Spinal cord (tissue), 10 donors: ENCODE measurements around the gene TBC1D13. TPM values are rescaled to one million over a fixed set of nuclear protein-coding genes. Genes with fewer than 3 reads are reported as not detected.
"Not testable (repeated sequence)": the region's sequence is repeated elsewhere in the genome, so short reads cannot be mapped to it uniquely, and the experiment has no call there.

Experiments used
- DNase-seq, 6 donors: peaks; one replicate each; pipeline versions ENCODE4 v3.0.0 to v3.0.0-alpha.2; 2013 to 2015; ENCODE audit warnings: low spot score in 6 of 6, low read depth in 4 of 6
- H3K27ac ChIP-seq: one replicate; pipeline ENCODE4 v1.5.1; 2013; ENCODE audit warnings: low read depth, low read length, control low read depth
- H3K27me3 ChIP-seq: one replicate; pipeline ENCODE4 v1.6.1; 2013; ENCODE audit warnings: low read length; ENCODE audit not compliant: control insufficient read depth, insufficient read depth
- H3K36me3 ChIP-seq: one replicate; pipeline ENCODE4 v1.6.1; 2013; ENCODE audit warnings: low read length; ENCODE audit not compliant: control insufficient read depth, insufficient read depth
- H3K4me1 ChIP-seq: one replicate; pipeline ENCODE4 v1.6.1; 2013; ENCODE audit warnings: low read length; ENCODE audit not compliant: control insufficient read depth, insufficient read depth
- H3K4me3 ChIP-seq: one replicate; pipeline ENCODE4 v1.5.1; 2013; ENCODE audit warnings: low read depth, low read length, control low read depth
- H3K9me3 ChIP-seq: one replicate; pipeline ENCODE4 v1.6.1; 2013; ENCODE audit warnings: low read length; ENCODE audit not compliant: control insufficient read depth, insufficient read depth
- WGBS: methylation state at CpG from one replicate; pipeline ENCODE4 v1.1.5; 2013; ENCODE audit warnings: missing lambda C conversion rate; ENCODE audit not compliant: insufficient coverage; 5-methylcytosine and 5-hydroxymethylcytosine counted together
- polyA plus RNA-seq, 2 donors: library from polyadenylated mRNA; unstranded; fragments of 120-200 nt; gene quantifications; one replicate each; pipeline ENCODE4 v1.2.1, GENCODE V29; 2013; ENCODE audit not compliant: insufficient read length in 2 of 2
- total RNA-seq, 2 donors: library from RNA; depleted of rRNA in 1 of 2; stranded (reverse); fragments of 120-200 nt in 1 of 2; fragments of >200 nt in 1 of 2; gene quantifications; one replicate each; pipeline versions ENCODE4 v1.2.3 to v1.2.4, GENCODE V29; 2013 to 2014
- donor health status: healthy.

Gene TBC1D13
- total and polyA plus RNA-seq, 4 donors: 11.4 to 36.0 (median 22.6) TPM

DNA sequence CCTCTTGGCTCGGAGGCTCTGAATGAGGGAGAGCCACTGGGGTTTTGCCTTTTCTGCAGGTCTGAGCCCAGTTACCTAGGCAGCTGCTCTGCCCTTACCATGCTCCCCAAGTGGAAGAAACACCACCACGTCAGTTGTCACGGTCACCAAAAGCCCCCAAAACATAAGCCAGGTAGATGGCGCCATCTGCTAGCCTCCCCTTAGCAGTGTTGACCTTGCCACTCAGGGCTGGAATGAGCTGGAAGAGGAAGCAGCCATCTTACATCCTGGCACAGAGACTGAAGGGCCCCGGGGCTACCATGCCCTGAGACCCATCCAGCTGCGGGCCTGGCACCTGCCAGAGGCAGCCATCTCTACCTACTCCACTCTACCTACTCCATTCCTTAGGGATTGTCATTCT is 22.7 kb upstream of the TBC1D13 start:
- H3K4me1 ChIP-seq: peaks cover 21% of the 10 kb centered on the region
- no peak for DNase-seq
- no peak overlapping the region for H3K27ac ChIP-seq
- no peaks in the 10 kb centered on the region for H3K9me3 ChIP-seq
- WGBS: 82% methylated on average over 6 of the region's 6 CpGs
- H3K4me3 ChIP-seq: no peak overlapping the region
- peaks cover 33% of the 10 kb centered on the region for H3K36me3 ChIP-seq
- no peaks in the 10 kb centered on the region for H3K27me3 ChIP-seq

DNA sequence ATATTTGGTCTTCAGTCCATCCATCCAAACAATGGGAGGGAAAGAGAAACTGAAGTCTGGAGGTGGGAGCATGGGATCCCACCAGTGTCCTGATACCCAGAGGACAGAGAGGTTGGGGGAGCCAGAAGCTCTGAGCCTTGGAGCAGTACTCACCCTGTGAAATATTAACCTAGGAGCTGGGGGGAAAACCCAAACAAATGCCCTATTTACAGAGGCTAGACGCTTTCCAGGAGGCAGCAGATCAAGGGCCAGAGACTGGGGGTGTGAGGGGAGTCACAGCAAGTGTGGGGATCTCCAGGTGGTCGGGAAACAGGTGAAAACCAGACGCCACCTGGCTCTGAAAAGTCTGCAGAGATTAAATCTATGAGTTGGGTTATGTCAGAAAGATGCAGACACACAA is 21.6 kb upstream of the TBC1D13 start:
- peaks cover 27% of the 10 kb centered on the region for H3K4me1 ChIP-seq
- no peaks in the 10 kb centered on the region for H3K27me3 ChIP-seq
- peaks cover 35% of the 10 kb centered on the region for H3K36me3 ChIP-seq
- no peak overlapping the region for H3K27ac ChIP-seq
- H3K4me3 ChIP-seq: no peak overlapping the region
- DNase-seq: no peak
- WGBS: 80% methylated on average over 3 of the region's 3 CpGs
- H3K9me3 ChIP-seq: no peaks in the 10 kb centered on the region

GRCh38 chr9:128768606-128769005 is 18.4 kb upstream of the TBC1D13 start:
- Histone ChIP-seq H3K27ac (no peak overlapping the region), H3K4me1 (peaks cover 28% of the 10 kb centered on the region), H3K9me3 (no peaks in the 10 kb centered on the region), H3K27me3 (no peaks in the 10 kb centered on the region), H3K36me3 (peaks cover 31% of the 10 kb centered on the region), H3K4me3 (no peak overlapping the region)
- WGBS: 90% methylated on average over 4 of the region's 6 CpGs
- no peak for DNase-seq

DNA sequence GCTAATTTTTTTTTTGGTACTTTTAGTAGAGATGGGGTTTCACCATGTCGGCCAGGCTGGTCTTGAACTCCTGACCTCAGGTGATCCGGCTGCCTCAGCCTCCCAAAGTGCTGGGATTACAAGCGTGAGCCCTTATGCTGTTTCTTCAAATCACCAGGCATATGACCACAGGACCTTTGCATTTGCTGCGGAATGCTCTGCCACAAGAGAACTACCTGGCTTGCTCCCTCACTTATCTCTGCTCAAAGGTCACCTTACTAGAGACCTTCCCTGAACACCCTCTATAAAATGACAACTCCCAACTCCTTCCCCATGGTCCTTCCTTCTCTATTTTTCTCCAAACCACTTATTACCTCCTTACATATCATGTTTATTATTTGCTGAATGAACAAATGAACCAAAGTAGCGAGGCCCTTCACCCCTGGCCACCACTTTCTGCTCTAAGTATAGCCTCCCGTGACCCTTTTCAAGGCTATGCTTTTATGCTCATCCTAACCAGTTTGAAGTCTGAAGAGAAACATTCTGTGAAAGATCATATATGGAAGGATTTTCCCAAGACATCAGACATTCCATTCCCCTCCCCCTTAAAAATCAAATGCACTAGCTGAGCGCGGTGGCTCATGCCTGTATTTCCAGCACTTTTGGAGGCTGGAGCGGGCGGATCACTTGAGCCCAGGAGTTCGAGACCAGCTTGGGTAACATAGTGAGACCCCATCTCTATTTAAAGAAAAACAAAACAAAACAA is 16.6 kb upstream of the TBC1D13 start:
- Histone ChIP-seq H3K36me3 (peaks cover 16% of the 10 kb centered on the region), H3K27ac (no peak overlapping the region)
- 83% methylated on average over 8 of the region's 11 CpGs for WGBS

DNA sequence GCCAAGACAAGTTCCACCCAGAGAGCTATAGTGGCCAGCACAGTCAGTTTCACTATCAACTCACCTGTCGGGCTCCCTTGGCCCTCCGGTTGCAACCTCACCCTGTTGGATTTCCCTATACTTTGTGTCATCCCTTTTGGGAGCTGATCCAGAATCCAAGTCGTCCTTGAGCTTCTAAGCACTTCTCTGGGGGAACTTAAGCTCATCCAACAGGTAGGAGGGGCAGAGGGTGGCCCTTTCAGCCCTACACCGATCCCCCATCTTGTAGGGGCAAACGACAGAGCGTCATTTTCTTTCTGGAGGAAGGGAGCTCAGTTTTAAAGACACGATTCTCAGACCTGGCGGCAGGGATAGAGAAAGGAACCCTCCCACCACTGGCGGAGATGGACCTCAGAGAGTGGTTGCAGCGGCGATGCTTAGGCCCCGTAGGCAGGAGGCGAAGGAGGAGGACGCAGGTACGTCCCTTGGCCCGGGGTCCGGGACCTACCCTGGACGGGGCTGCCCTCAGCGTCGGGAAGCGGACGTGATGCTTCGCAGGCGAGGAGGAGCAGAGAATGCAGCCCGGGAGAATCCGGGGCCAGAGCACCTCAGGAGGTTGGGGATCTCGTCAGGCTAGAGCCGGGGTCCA is 15.8 kb upstream of the TBC1D13 start:
- WGBS: under 1% methylated on average over 21 of the region's 28 CpGs
- Histone ChIP-seq H3K4me3 (peak overlapping the region; percentile 92), H3K9me3 (peaks cover 2% of the 10 kb centered on the region), H3K4me1 (peaks cover 28% of the 10 kb centered on the region), H3K36me3 (peaks cover 16% of the 10 kb centered on the region), H3K27me3 (no peaks in the 10 kb centered on the region), H3K27ac (peak overlapping the region; percentile 90)
- DNase-seq: no peak

More for the DNA sequence above, 16.6 kb upstream of the TBC1D13 start:
- H3K4me1 ChIP-seq: peaks cover 28% of the 10 kb centered on the region
- H3K27me3 ChIP-seq: no peaks in the 10 kb centered on the region
- H3K9me3 ChIP-seq: no peaks in the 10 kb centered on the region
- no peak for DNase-seq
- H3K4me3 ChIP-seq: peak overlapping the region; percentile 92

GRCh38 chr9:128771745-128772519 is 15.1 kb upstream of the TBC1D13 start, which contains the start of gene ZER1:
Gene ZER1 (minus strand): TSS chr9:128771927. CDS start chr9:128755565, 16,362 bp downstream.
- WGBS: under 1% methylated on average over 72 of the region's 72 CpGs
- Histone ChIP-seq H3K4me3 (peak within 1 kb of the TSS; percentile 92), H3K27me3 (no peaks in the 10 kb centered on the region), H3K36me3 (peaks cover 16% of the 10 kb centered on the region), H3K4me1 (peaks cover 28% of the 10 kb centered on the region), H3K27ac (peak within 1 kb of the TSS; percentile 90), H3K9me3 (peaks cover 2% of the 10 kb centered on the region)
- peak; percentile 72 to 97 (median 84) for DNase-seq

DNA sequence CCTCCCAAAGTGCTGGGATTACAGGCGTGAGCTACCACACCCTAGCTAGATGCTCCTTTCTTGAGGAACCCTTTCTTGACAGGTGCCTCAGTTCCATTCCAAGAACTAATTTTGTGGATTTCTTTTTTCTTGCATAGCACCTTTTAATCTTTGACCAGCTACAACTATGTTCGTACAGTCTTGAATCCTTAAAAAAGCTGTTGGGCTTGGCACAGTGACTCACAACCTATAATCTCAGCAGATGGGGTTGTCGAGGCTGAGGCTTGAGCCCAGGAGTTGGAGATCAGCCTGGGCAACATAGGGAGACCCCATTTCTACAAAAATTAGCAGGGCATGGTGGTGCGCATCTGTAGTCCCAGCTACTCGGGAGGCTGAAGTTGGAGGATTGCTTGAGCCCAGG is 14.0 kb upstream of the TBC1D13 start:
- Histone ChIP-seq H3K9me3 (peaks cover 2% of the 10 kb centered on the region), H3K4me3 (no peak overlapping the region), H3K4me1 (peaks cover 28% of the 10 kb centered on the region), H3K27ac (no peak overlapping the region), H3K36me3 (peaks cover 9% of the 10 kb centered on the region), H3K27me3 (no peaks in the 10 kb centered on the region)
- DNase-seq: no peak
- WGBS: 93% methylated on average over 2 of the region's 5 CpGs

- Histone ChIP-seq H3K9me3 (peaks cover 2% of the 10 kb centered on the region), H3K36me3 (peaks cover 2% of the 10 kb centered on the region), H3K27ac (no peak overlapping the region), H3K4me1 (peaks cover 21% of the 10 kb centered on the region), H3K4me3 (no peak overlapping the region), H3K27me3 (no peaks in the 10 kb centered on the region)
- no peak for DNase-seq
- no CpG with 5 or more reads among the region's 1 CpG for WGBS
These were observed 12.2 kb upstream of the TBC1D13 start for GRCh38 chr9:128774804-128775203.

DNA sequence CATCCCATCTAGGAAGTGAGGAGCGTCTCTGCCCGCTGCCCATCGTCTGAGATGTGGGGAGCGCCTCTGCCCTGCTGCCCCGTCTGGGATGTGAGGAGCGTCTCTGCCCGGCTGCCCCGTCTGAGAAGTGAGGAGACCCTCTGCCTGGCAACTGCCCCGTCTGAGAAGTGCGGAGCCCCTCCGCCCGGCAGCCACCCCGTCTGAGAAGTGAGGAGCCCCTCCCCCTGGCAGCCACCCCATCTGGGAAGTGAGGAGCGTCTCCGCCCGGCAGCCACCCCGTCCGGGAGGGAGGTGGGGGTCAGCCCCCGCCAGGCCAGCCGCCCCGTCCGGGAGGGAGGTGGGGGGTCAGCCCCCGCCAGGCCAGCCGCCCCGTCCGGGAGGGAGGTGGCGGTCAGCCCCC is 7.0 kb upstream of the TBC1D13 start:
- H3K4me3 ChIP-seq, H3K27me3 ChIP-seq, DNase-seq, H3K4me1 ChIP-seq, H3K9me3 ChIP-seq, H3K36me3 ChIP-seq, H3K27ac ChIP-seq: not testable (repeated sequence)
- WGBS: 95% methylated on average over 10 of the region's 27 CpGs
